HuH-7 (cell line): ENCODE measurements around the gene TMED10.
A peak's percentile ranks its signal among the peaks of the same experiment; 100 is the strongest.
"Not testable (repeated sequence)": the region's sequence is repeated elsewhere in the genome, so short reads cannot be mapped to it uniquely, and the experiment has no call there.

Source experiments
- DNase-seq: peaks from one replicate; pipeline ENCODE4 v3.0.0; 2011; ENCODE audit warnings: low spot score

The TMED10 gene

DNA sequence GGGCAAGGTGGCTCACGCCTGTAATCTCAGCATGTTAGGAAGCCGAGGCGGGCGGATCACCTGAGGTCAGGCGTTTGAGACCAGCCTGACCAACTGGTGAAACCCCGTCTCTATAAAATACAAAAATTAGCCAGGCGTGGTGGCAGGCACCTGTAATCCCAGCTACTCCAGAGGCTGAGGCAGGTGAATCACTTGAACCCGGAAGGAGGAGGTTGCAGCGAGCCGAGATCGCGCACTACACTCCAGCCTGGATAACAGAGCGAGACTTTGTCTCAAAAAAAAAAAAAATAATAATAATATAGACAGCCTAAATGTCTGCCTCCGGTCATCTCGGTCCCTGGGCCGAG, 49.0 kb downstream of the TMED10 start:
- DNase-seq, result not testable (repeated sequence)

DNA sequence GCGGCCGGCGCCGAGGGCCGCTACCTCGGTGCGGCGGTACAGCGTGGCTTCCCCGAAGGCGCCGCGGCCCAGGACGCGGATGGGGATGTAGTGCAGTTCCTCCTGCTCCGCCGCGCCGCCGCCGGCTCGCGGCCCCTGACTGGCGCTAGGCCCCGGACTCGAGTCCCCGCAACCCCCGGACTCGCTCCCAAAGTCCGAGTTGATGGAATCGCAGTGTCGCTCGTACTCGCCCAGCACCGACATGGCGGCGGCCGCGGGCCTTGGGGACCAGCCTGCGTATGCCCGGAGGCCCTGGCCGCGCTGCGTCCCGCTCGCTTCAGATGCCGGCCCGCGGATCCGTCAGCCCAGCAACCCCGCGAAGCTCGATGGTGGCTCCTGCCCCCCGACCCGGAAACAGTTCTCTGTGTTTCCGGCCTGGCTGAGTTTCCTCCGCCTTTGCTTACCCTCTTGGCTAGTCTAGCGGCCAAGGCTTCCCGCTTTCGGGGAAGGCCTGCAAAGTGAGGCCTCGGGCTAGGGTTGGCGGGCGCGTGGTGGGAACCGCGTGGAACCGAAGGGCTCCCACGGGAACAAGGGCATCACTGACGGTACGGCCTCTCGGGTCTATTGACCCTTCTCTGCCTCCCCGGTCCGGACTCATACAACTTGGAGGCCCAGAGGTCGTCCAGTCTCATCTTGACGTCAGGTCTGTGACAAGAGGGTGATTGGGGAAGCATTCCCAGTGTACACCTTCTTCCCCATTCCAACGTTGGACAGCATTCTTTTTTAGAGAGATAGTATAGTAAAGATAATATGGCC, 49.5 kb downstream of the TMED10 start, which contains the start of gene NEK9:
NEK9 (minus strand) TSS at position 370 of the 795 bp plus-strand sequence; CDS start at position 243, 127 bp downstream.
- DNase-seq, result peak; percentile 87

DNA sequence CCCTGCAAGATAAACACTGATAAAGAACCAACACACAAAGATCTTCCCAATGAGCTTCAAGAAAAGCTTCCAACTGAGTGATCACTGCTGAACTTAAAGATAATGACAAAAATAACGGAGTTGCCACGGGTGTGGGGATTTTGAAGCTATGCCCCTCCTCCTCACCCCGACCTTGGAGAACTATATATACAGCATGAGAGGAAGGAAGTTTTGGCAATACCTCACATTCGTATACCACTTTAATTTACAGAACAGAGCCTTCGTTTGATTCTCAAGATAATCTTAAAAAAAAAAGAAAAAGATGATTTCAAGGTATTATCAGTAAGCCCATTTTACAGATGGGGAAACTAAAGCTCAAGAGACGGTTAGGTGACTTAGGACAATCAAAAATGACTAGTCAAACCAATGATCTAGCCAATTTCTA, 50.3 kb downstream of the TMED10 start:
- no peak for DNase-seq

DNA sequence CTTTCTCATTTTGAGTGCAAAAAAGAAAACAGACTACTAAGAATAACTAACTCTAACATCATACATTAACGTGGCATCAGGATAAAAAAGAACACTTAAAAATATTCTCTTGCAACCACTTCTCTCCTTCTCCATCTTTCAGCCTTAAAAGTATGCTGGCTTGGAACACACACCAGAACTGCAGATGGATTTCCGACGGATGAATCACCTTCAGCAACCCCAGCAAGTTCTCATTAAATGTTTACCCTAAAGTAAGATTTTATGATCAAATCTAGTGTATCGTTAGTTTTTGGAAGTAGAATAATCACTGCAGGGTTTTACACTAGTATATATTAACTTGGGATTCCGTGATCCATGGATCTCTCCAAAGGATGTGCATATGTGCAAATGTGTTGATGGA, 50.8 kb downstream of the TMED10 start:
- DNase-seq, result no peak

DNA sequence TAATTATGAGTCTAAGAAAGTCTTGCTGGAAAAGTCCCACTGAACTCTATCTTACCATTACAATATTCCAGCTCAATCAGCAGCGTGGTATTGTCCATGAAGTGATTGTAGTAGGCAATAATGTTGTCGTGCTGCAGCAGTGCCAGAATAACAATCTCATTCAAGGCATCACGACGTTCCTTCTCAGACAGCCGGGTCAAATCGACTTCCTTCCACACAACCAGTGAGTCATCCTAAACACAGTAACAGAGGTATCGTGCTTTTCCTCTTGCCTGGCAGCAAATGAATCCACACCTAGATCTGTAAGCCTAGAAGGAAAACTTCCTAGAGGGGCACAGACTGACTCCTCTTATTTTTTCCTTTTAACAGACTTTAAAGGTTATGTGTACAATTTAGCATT, 52.4 kb downstream of the TMED10 start:
- DNase-seq, result no peak

DNA sequence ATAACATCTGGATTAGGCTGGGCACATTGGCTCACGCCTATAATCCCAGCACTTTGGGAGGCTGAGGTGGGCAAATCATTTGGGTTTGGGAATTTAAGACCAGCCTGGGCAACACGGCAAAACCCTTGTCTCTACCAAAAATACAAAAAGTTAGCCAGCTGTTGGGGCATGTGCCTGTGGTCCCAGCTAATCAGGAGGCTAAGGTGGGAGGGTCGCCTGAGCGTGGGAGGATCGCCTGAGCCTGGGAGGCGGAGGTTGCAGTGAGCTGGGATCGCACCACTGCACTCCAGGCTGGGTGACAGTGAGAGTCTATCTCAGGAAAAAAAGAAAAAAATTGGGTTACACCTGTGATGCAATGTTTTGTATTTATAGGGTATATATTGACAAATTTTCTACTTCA, 54.9 kb downstream of the TMED10 start:
- DNase-seq, result no peak

DNA sequence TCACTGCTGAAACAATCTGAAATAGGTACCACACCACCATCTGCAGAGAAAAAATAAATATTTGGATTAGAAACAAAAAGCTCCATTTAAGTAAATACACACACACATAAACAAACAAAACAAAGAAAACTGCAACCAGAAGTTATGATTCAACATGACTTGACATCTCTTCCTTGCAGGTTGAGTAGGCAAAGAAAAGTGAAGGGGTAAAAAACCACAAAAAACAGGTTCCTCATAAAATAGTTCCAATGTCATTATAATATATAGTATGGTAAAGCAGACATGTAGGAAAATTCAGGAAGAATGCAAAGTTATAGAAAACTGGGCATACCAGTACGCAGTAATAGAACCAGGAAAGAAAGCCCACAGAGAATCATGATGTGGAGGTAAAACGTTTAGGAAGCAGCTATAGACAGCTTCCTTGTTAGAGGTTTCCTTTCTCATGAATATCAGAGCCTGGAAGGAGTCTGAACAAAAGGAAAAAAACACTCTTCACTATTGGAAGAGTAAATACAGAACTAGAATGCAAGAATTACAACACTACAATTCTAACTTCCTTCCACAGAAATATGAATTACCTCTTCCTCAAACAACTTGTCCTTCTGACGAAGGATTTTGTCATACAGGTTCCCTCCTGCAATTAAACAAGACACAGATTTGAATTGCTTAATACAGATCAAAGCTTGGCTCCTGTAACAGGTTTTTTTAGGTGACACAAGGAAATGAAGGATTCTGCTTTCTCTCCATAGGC, 55.7 kb downstream of the TMED10 start:
- no peak for DNase-seq

DNA sequence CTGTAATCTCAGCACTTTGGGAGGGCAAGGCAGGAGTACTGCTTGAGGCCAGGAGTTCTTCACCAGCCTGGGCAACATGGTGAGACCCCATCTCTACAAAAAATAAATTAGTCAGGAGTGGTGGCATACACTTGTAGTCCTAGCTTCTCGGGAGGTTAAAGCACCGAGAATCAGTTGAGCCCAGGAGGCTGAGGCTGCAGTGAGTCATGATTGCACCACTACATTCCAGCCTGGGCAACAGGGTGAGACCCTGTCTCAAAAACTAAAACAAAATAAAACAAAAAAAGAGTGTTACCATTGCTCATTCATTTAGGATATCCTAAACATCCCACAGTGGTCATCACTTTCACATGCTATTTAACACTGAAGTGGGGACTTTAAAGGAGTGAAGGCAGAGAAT, 57.4 kb downstream of the TMED10 start:
- no peak for DNase-seq

DNA sequence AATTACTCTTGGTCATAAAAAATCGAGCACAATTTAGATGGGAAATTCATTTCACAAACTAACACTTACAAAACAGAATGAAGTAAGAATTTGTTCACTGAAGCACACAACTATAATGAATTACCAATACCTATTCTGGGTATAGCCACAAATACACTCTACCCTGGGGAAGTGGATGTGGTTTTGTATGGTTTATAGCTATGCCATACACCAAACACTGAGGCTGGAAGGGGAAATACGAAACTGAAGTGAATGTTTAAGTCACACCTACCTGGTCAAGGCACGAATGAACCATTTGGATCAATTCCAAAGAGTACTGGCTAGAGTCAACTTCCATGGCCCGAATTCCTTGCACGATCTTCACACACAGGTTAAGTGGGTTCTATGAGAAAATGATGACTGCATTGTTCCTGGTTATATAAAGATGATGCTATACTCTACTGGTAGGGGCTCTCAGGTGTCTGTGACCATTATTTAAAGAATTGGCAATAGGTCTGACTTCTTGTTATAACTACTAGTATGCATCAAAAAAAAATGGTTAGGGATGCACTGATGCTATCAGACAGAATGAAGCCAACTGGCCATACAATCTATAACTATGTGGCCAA, 62.4 kb downstream of the TMED10 start:
- no peak for DNase-seq

DNA sequence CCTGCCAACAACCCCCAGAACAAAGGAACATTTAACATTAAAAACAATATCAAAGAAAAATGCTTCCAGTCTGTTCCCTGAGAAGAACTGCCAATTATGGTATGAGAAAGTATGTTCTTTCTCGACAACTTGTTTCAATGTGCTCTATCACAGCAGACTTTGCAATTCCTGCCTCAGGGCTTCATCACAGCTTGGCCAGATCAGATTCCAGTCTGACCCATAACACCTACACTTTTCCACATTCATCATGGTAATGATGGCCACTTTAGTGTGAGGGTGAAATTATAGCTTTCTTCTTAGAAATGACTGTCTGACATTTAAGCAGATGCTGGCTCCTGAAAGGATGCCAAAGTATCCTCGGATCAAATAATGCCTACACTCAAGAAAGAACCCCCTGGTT, 66.5 kb downstream of the TMED10 start:
- DNase-seq, result no peak

DNA sequence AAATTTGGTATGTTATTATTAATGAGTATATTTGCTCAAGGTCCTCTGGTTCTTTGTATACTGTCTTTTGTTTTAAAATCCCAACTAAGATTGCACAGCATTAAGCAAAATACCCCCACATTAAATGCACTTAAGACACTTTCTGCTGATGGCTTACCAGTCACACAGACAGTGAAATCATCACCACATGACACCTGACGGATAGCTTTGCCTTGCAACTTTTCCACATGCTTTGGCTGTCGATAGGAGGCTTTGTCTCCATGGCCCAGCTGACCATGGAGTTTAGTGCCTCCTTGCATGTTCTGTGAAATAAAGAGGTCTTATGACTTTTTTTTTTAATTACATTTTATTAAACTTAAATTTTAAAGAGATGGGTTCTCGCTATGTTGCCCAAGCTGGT, 69.2 kb downstream of the TMED10 start:
- no peak for DNase-seq

DNA sequence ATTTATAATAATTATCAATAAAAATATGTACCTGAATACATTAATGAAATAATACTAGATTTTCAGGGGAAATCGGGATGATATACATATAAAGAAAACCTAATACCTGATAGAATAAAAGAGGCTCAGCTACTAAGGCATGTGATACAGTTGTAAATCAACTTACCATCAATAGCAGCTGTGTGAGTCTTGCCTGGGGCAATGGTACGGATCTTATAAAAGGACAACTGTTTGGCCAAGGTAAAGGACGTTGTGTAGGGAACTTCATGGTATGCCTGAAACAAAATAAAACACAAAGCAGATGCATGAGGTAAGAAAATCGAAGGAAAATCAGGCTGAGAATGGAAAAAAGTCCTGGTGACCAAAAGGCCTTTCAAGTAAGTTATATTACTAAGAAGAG, 74.9 kb downstream of the TMED10 start:
- DNase-seq, result no peak

DNA sequence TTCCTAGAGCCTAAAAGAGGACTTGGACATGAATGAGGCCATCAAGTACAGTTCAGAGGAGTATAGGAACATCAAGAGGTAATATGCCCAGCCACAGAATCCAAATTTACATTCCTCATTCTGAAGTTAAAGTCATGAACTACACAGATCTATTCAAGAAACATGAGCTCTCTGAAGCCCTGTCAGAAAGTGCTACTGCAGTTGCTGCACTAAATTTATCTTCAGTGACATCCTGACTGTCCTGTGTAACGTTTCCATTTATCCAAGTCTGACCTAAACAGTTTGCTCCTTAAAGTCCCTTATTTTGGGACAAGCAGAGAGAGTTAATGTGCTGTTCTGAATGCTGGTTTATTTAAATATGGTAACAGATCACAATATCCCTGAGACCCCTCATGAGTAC, 77.7 kb downstream of the TMED10 start:
- DNase-seq, result no peak

DNA sequence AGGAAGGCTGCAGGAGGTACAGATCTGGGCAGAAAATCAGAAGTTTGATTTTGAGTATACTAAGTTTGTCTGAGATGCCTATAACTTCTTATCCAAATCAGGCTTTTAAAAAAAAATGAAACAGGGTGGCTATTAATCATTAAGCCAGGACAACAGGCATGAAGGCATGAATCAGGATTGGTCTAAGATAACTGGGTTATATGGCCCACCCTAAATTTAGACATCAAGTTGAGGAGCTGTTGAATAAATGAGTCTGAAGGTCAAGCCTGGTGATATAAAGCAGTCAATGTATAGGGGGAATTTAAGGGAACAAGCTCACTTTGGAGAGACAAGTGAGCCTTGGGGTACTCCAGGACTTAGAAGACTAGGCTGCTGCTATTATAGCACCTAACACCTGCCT, 78.2 kb downstream of the TMED10 start:
- no peak for DNase-seq

DNA sequence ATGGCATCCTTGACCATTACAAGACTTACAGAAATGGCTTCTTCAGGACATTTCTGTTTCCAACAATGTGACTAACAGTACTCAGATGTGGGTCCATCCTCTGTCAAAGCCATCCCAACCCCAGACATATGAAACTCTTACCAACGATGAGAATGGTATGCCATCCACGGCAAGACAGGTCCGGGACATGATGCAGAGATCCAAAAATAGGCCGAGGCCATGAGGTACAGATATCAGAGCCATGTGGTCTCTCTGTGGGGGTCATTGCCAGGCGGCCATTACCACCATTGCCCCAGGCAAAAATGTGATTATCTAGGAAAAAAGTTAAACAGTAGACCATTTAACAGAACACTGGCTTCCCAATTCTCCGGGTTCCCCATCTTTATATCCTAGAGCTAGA, 79.5 kb downstream of the TMED10 start:
- no peak for DNase-seq

DNA sequence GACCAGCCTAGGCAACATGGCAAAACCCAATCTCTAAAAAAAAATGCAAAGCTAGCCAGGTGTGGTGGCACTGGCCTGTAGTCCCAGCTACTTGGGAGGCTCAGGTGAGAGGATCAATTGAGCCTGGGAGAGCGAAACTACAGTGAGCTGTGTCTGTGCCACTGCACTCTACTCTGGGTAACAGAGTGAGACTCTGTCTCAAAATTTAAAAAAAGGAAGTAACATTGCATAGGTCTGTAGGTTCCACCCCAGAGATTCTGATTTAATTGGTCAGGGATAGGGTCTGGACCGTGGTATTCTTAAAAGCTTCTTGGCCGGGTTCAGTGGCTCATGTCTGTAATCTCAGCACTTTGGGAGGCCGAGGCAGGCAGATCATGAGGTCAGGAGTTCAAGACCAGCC, 80.7 kb downstream of the TMED10 start:
- DNase-seq, result no peak

DNA sequence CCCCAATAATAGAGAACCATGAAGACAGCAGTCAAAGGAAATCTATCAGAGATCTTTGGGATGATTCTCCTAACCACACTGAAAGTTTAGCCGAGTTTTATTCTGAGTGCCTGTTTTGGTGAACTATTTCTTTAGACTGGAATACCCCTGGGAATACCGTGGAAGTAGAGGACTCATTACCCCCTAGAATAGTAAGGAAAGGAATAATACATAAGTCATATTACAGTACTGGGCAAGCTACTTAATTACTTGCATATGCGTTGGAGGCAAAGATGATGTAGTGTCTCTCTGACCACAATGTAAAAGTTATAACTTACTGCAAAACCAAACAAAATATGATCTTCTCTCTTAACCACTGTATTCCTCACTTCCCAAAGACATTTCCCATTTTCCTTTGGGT, 81.5 kb downstream of the TMED10 start:
- DNase-seq, result no peak

DNA sequence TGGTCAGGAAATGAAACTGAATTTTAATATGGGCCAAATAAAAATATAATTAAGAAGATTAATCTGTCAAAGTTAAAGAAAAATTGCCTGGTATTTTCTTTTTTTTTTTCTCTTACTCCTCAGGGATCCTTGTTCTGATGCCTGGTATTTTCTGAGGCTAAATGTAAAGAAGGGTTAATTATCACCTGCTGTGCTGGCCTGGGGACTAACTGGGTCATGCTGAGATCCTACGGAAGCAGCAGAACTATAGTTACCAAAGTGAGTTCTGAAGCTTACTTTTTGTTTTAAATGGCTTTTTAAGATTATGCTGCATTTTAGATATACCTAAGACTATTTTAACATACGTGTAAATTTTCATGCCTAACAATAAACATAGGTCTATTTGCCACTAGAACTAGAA, 83.7 kb downstream of the TMED10 start:
- DNase-seq, result no peak

DNA sequence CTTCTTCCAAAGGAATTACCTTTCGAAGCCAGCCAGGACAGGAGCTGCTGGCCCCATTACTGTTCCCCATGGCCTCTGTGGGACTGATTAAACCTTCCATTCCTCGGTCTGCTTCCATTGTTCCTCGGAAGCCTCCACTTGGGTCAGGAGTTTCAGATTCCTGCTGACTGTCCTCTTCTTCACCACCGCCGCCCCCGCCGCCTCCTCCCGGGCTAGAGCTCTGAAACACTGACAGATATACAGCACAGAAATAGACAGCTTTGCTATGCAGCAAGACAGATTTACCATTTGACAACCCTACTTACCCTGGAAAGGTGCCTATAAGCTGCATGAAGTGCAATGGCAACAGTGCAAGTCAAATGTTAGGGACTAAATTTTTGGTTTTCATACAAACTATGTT, 85.2 kb downstream of the TMED10 start:
- no peak for DNase-seq

DNA sequence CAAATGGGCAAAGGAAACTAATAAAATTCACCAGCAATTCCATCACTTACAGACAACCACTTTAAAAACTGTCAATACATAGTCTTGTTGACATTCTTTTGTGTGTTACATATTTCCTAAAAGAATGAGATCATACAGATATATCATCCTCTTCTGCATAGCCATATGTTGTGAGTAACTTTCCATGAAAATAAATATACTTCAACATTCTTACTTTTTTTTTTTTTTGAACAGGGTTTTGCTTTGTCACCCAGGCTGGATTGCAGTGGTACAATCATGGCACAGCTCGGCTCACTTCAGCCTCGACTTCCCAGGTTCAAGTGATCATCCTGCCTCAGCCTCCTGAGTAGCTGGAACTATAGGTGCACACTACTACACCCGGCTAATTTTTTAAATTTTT, 86.1 kb downstream of the TMED10 start:
- no peak for DNase-seq

DNA sequence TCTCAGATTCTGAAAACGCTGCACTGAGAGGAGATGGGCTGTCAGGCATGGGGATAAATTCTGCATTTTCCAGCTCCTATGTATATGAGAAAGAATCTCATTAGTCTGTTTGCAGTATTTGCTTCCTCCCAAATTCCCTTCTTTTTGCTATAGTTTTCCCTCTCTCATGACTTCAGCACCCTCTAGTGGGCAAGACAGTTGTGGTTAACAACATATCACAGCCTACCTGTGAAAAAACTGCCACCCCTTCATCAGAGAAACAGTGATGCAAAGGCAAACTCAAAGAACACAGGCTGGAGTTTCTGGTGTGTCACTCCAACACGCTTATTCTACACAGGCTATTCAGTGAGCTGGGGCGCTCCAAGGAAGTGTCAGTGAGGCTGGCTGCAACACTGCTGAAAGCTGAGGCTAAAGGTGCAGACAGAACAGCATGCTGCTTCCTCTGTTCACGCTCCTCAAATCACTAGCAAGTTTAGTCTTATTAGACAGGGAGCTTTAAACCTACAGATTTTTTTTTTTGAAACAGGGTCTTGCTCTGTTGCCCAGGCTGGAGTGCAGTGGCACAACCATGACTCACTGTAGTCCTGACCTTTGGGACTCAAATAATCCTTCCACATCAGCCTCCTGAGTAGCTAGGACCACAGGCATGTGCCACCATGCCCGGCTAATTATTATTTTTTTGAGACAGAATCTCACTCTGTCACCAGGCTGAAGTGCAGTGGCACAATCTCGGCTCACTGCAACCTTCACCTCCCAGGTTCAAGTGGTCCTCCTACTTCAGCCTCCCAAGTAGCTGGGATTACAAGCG, 87.6 kb downstream of the TMED10 start:
- peak; percentile 44 for DNase-seq

DNA sequence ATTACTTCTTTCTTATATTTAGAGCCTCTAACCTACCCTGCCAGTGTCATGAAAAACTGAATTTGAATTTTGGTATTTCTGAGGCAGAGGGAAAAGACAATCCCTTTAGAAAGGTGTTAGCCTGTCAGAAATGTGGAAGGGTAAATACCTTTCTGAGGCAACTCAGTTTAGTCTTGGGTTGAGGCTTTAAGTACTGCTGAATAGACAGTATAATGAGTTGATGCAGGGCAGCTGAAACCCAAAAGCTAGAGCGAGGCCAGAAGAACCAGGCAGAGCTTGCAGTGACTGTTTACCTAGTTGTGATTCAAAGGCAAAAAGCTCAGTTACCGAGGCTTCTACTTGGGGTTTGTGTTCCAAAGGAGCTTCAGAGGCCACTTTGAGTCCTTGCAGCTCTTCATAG, 88.3 kb downstream of the TMED10 start:
- DNase-seq, result no peak
